SK-N-SH treated with all-trans-retinoic acid at 6 μM for 48 hours (cell line): Measurements from ENCODE around the gene LMNA.

ENCODE experiments used
- ATAC-seq: fragments of 200-7000 bp; cut with Tn5 transposase; 3 replicates; pipeline ENCODE4 v1.9.1; 2020; ENCODE audit warnings: mild to moderate bottlenecking, moderate library complexity
- ARNTL ChIP-seq: fragments of 450-650 bp; formaldehyde crosslinking; IDR thresholded peaks from 2 replicates; pipeline ENCODE4 v1.5.0; 2020; ENCODE audit warnings: low read depth, mild to moderate bottlenecking, moderate library complexity, borderline replicate concordance
- BACH2 ChIP-seq: fragments of 250-450 bp; sonication (Bioruptor Pico); IDR thresholded peaks from 2 replicates; pipeline ENCODE4 v1.9.0; 2021; ENCODE audit warnings: mild to moderate bottlenecking, borderline replicate concordance
- CREB5 ChIP-seq: fragments of 250-450 bp; sonication (Bioruptor Pico); IDR thresholded peaks from 2 replicates; pipeline ENCODE4 v1.5.1; 2020; ENCODE audit warnings: low read depth, mild to moderate bottlenecking, moderate library complexity
- CSDC2 ChIP-seq: fragments of 250-450 bp; sonication (Bioruptor Pico); IDR thresholded peaks from 2 replicates; pipeline ENCODE4 v1.5.0; 2020; ENCODE audit warnings: mild to moderate bottlenecking, moderate library complexity
- ESRRG ChIP-seq: fragments of 250-450 bp; sonication (Bioruptor Pico); IDR thresholded peaks from 2 replicates; pipeline ENCODE4 v1.6.1; 2021; ENCODE audit warnings: mild to moderate bottlenecking
- GLIS3 ChIP-seq: fragments of 250-450 bp; sonication (Bioruptor Pico); IDR thresholded peaks from 2 replicates; pipeline ENCODE4 v1.5.0; 2020; ENCODE audit warnings: mild to moderate bottlenecking, moderate library complexity
- ISL1 ChIP-seq: fragments of 250-450 bp; sonication (Bioruptor Pico); IDR thresholded peaks from 2 replicates; pipeline ENCODE4 v2.1.2; 2022; ENCODE audit warnings: mild to moderate bottlenecking, moderate library complexity
- OSR1 ChIP-seq: fragments of 250-450 bp; sonication (Bioruptor Pico); IDR thresholded peaks from 2 replicates; pipeline ENCODE4 v1.8.0; 2022; ENCODE audit warnings: moderate library complexity, mild to moderate bottlenecking, inconsistent platforms
- PATZ1 ChIP-seq: fragments of 250-450 bp; sonication (Bioruptor Pico); IDR thresholded peaks from 2 replicates; pipeline ENCODE4 v1.8.0; 2020; ENCODE audit warnings: mild to moderate bottlenecking, moderate library complexity, borderline replicate concordance
- POU6F1 ChIP-seq: fragments of 250-450 bp; sonication (Bioruptor Pico); IDR thresholded peaks from 2 replicates; pipeline ENCODE4 v1.8.0; 2021; ENCODE audit warnings: low read depth, mild to moderate bottlenecking, moderate library complexity, borderline replicate concordance
- PPARA ChIP-seq: fragments of 250-450 bp; sonication (Bioruptor Pico); IDR thresholded peaks from 2 replicates; pipeline ENCODE4 v1.5.0; 2020; ENCODE audit warnings: mild to moderate bottlenecking, borderline replicate concordance
- RARB ChIP-seq: fragments of 250-450 bp; sonication (Bioruptor Pico); IDR thresholded peaks from 2 replicates; pipeline ENCODE4 v1.8.0; 2021; ENCODE audit warnings: mild to moderate bottlenecking, moderate library complexity
- SNAI2 ChIP-seq: fragments of 250-450 bp; sonication (Bioruptor Pico); IDR thresholded peaks from 2 replicates; pipeline ENCODE4 v1.5.0; 2020; ENCODE audit warnings: mild to moderate bottlenecking, moderate library complexity
- TOX ChIP-seq: fragments of 250-450 bp; sonication (Bioruptor Pico); IDR thresholded peaks from 2 replicates; pipeline ENCODE4 v1.8.0; 2021; ENCODE audit warnings: mild to moderate bottlenecking, moderate library complexity, borderline replicate concordance
- ZC3H10 ChIP-seq: fragments of 250-450 bp; sonication (Bioruptor Pico); IDR thresholded peaks from 2 replicates; pipeline ENCODE4 v1.5.1; 2021; ENCODE audit warnings: mild to moderate bottlenecking, moderate library complexity
- ZFP3 ChIP-seq: fragments of 250-450 bp; sonication (Bioruptor Pico); IDR thresholded peaks from 2 replicates; pipeline ENCODE4 v1.5.0; 2020; ENCODE audit warnings: mild to moderate bottlenecking, moderate library complexity
- ZFP30 ChIP-seq: fragments of 450-650 bp; formaldehyde crosslinking; IDR thresholded peaks from 2 replicates; pipeline ENCODE4 v1.5.0; 2022; ENCODE audit warnings: mild to moderate bottlenecking, moderate library complexity
- ZNF565 ChIP-seq: fragments of 450-650 bp; formaldehyde crosslinking; conservative IDR thresholded peaks from 2 replicates; pipeline ENCODE4 v1.5.0; 2020; ENCODE audit warnings: low read depth, mild to moderate bottlenecking, moderate library complexity
- ZNF70 ChIP-seq: fragments of 450-650 bp; formaldehyde crosslinking; IDR thresholded peaks from 2 replicates; pipeline ENCODE4 v1.5.0; 2020; ENCODE audit warnings: mild to moderate bottlenecking, moderate library complexity
- ZNF8 ChIP-seq: fragments of 450-650 bp; formaldehyde crosslinking; IDR thresholded peaks from 2 replicates; pipeline ENCODE4 v1.5.0; 2020; ENCODE audit warnings: mild to moderate bottlenecking, moderate library complexity

LMNA gene

GRCh38 chr1:156072251-156072650, 42.3 kb upstream of the LMNA start:
- ATAC-seq: no peak
- no peak for TF ChIP-seq ZC3H10 (CRISPR knock-in tag)
- no peak for TF ChIP-seq SNAI2 (CRISPR knock-in tag)
- no peak for TF ChIP-seq POU6F1 (CRISPR knock-in tag)
- TF ChIP-seq BACH2 (CRISPR knock-in tag): no peak
- no peak for TF ChIP-seq PPARA (CRISPR knock-in tag)
- no peak for TF ChIP-seq ZFP30 (CRISPR knock-in tag)
- TF ChIP-seq PATZ1 (CRISPR knock-in tag): no peak
- no peak for TF ChIP-seq ZNF565 (CRISPR knock-in tag)
- TF ChIP-seq ESRRG: no peak
- TF ChIP-seq OSR1 (CRISPR knock-in tag): no peak
- TF ChIP-seq TOX: no peak
- TF ChIP-seq CSDC2 (CRISPR knock-in tag): no peak
- no peak for TF ChIP-seq GLIS3 (CRISPR knock-in tag)
- TF ChIP-seq ZNF70 (CRISPR knock-in tag): no peak
- TF ChIP-seq ARNTL (CRISPR knock-in tag): no peak
- no peak for TF ChIP-seq ZFP3 (CRISPR knock-in tag)
- TF ChIP-seq CREB5 (CRISPR knock-in tag): no peak

- ATAC-seq: no peak
- no peak for TF ChIP-seq ISL1 (CRISPR knock-in tag)
- no peak for TF ChIP-seq RARB
- TF ChIP-seq ZNF70 (CRISPR knock-in tag): no peak
- TF ChIP-seq PATZ1 (CRISPR knock-in tag): no peak
- no peak for TF ChIP-seq ZNF565 (CRISPR knock-in tag)
- TF ChIP-seq BACH2 (CRISPR knock-in tag): no peak
- TF ChIP-seq SNAI2 (CRISPR knock-in tag): no peak
- no peak for TF ChIP-seq ZC3H10 (CRISPR knock-in tag)
Measured at GRCh38 chr1:156073110-156073687, 41.3 kb upstream of the LMNA start.

- TF ChIP-seq ZNF565 (CRISPR knock-in tag) (no peak), ZFP3 (CRISPR knock-in tag) (no peak), ARNTL (CRISPR knock-in tag) (no peak), TOX (no peak), BACH2 (CRISPR knock-in tag) (no peak), SNAI2 (CRISPR knock-in tag) (no peak), CREB5 (CRISPR knock-in tag) (no peak)
- no peak for ATAC-seq
Measured at GRCh38 chr1:156073740-156074139, 40.8 kb upstream of the LMNA start.

DNA sequence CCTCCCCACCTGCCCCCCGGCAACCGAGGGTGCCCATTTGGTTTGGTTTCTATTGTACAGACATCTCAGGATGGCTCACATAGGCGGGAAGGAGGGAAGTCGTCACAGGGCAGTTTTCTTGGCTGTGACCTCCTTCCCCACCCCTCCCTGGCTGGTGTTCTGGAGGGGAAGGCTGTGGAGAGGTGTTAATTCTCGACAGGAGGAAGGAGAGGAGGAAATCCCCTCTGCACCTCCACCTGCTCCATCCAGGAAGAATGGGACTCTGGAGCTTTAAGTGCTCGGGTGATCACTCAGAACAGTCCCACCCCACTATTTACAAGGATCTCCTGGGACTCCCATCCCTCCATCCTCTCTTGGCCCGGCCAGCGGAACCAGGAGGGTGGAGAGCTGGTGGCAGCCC, 39.9 kb upstream of the LMNA start:
- ATAC-seq: no peak
- no peak for TF ChIP-seq POU6F1 (CRISPR knock-in tag)
- no peak for TF ChIP-seq ARNTL (CRISPR knock-in tag)
- no peak for TF ChIP-seq ZNF70 (CRISPR knock-in tag)
- TF ChIP-seq PATZ1 (CRISPR knock-in tag): no peak
- no peak for TF ChIP-seq TOX
- TF ChIP-seq SNAI2 (CRISPR knock-in tag): no peak
- no peak for TF ChIP-seq ZFP3 (CRISPR knock-in tag)
- TF ChIP-seq ZFP30 (CRISPR knock-in tag): no peak
- TF ChIP-seq RARB: no peak
- no peak for TF ChIP-seq ZNF8 (CRISPR knock-in tag)
